Activated CD8-positive, alpha-beta memory T cell treated with anti-CD3 and anti-CD28 coated beads for 4 hours (primary cell): ENCODE results near the gene EPHA6.

Experiments
- DNase-seq, 2 donors: peaks; one replicate each; pipeline ENCODE4 v3.0.0-alpha.2; 2020; ENCODE audit warnings: low read depth in 2 of 2

Gene EPHA6

DNA sequence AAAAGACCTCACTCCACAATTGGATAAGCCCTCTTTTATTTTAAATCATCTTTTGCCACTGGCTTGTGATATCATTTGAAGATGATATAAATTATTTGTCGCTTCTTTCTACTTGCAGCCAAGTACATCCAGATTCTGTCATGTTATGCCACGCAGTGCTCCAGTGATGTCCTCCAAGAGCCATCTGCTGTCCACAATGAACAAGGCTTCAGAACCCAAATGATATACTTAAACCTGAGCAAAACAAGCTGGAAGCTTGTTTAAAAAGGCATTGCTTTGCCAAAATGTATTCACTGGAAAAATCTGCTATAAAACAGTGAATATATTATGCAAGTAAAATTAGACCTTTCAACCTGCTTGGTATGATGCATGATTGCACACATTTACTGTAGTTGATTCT, 891.4 kb downstream of the EPHA6 start:
- no peak for DNase-seq

DNA sequence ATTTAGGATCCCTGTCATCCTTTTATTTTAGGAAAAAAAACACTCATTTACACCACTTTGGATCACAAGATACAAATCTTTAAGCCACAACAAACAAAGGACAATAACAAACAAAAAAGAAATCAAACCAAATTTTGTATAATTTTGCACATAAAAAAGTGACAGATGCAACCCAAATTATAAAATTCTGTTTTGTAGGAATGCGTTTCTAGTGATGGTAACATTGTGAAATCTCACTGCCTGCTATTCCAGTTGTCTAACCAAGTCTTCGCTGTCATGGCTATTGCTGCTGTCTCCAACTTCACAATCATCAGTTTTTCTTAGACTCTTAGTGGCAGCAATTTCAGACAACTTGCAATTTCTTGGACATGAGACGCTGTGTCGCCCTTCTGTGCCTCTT, 891.8 kb downstream of the EPHA6 start:
- no peak for DNase-seq

DNA sequence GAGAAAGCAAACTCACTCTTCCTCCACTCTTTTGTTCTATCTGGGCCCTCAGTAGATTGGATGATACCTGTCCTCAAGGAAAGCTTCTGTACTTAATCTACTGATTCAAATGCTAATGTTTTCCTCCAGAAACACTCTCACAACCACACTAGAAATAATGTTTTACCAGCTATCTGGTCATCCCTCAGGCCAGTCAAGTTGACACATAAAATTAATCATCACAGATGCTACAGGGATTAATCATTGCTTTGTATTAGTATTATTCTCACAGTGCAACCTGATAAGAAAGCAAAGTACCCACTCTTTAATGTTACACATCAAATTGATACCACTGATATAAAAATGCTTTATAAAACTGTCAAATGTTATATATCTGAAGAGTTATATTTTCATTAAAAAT, 897.3 kb downstream of the EPHA6 start:
- DNase-seq = no peak

DNA sequence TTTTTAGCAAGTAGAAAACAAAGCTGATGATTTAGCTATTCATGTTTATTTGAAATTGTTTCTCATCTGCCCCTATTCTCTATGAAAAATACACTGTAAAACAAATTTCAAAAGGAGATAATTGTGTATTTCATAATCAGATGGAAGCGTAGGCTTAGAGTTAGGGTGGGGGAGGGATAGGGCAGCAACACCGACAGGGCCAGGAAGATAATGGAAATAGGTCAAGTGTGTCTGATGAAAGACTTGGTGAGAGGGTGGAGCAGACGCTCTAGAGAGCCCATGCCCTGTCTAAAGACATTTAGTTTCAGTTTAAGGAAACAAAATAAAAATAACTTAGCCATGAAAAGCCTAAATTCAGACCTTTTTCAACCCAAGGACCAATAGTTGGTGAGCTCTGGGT, 898.5 kb downstream of the EPHA6 start:
- no peak for DNase-seq

DNA sequence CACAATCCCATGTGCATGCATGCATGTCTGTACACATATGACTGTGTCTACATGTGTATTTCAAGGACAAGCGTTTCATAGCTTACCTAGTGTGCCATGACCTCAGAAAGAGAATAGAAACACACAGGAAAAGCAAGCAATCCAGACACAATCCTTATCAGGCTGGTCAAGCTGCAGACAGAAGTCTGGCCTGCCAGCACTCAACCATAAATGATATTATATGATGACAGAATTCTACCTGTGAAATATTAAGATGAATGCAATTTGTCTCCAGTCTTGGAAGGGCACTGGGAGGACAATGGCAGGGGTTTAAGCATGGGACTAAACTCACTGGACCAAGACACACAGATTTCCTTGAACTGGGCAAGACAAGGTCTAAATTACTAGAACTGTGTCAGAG, 899.2 kb downstream of the EPHA6 start:
- DNase-seq = no peak

DNA sequence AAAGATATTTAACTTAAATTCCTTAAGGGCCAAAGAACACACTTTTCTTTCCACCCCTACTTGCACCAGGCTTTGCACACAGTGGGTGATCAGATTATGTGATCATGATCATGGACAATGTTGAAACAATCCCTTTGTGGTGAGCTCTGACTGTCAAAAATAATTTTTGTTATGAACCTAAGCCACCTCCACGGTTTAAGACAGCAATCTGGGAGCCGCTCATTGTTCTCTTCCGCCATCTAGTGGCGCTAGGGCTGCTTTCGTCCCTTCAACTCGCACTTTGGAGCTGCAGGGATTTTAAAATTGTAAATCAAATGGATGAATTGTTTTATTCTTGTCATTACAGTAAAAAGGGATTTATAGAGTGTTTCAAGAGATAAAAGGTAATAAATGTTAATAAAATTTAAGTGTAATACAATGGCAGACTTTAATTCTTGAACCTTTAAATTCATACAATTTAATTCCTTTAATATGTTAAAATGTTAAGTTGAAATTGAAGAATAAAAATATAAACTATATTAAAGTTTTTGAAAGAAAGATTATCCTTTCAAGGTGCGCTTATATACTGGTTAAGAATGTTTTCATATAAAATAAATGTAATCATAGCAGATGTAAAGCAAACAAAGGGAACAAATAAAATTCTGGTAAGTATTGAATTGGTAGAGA, 904.9 kb downstream of the EPHA6 start:
- peak; percentile 14 to 17 for DNase-seq

DNA sequence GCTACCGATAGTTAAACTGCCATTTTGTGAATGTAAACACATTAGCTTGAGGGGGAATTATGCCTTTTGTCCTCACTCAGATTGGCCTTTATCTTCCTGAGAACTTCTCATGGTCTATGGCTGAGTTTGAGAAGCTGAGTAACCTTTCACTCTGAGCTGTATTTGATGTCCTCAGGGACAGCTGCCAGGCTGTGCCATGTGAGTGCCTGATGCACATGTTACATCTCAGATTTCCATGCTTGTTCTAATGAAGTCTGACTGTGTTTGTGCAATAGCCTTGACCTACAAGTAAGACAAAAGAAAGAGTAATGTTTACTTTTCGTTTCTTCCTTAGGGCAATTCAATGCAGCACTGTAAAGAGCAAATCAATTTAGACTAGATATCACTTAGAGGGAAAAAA, 906.0 kb downstream of the EPHA6 start:
- DNase-seq = no peak

DNA sequence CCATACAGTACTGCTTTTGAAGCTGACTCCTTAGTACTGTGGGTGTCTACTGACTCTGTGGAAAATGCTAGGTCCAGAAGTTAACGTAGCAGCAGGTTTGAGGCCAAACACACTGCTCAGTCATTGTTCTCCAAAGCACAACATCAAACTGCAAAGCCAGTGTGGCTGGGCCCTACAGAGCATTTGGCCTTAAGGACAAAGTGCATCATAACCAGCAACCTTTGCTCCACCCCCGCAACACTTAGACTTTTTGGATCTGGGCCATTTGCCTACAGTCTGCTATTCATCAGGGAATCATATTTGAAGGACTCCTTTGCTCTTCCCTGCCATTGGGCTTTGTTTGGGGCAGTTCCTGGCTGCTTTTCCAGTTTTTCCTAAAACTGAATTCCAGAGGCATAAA, 907.1 kb downstream of the EPHA6 start:
- DNase-seq = no peak

DNA sequence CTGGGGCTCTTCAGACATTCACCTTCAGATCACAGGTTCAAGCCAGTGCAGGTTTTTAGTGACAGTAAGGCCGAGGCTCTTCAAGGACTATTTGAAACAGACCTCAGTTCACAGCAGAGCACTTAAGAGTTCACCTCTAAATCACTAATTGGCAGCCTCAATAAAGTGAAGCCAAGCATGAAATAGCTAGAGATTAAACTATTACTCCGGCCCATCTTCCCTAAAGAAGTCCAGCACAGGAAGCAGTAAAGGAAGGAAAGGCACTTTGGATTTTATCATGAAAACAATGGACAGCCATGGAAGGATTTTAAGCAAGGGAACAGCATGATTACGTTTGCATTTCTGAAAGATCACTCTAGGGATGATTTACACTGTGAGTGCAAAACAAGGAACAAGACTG, 922.5 kb downstream of the EPHA6 start:
- DNase-seq = no peak

DNA sequence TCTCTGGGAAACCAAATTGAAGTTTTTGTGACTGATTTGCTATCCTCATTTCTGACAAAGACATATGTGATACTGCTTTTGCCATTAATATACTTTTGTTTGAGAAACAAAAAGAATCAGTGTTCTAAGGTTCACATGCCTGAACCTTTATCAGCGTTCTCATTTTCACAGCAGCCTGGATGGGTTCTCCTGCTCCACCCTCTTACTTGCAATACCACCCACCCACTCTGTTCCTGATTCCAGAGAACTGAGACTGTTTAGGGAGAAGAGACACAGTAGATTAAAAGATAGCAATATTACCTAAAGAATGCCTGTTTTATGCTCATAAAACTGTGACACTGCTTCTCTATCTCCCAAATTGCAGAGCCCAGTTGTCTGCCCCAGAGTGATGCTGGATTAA, 924.4 kb downstream of the EPHA6 start:
- DNase-seq = no peak

DNA sequence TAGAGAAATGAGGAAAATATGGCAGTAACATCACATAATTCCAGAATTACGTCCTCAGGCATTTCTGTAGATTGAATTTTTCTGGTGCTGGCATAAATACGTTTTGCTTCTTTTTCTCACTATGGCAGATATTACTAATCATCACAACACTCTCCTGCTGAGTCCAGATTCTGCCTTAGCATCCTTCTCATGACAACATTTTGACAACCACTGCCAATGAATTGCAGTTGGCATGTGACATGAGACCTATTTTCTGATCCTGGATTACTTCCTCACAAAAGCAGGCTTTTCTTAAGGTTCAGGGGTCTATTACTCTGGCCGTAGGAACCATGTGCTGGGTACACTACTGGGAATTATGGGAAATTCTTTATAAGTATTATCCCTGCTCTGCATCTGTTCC, 927.6 kb downstream of the EPHA6 start:
- no peak for DNase-seq

DNA sequence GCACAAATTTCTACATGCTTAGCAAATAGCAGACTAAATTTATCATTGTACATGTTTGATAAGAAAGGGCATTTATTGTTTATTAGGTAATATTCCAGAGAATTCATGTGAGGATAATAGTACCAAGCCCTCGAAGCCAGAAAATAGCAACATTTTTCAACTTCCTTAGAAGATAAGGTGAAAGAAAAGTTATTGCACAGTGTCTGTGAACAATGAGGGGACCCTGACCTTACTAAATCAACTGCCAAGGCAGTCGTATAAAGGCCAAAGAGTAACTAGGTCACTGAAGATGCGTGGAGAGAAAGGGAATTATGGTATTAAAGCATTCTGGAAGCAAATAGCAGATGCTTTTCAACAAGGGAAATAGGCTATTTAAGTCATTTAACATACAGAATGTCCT, 929.9 kb downstream of the EPHA6 start:
- DNase-seq = no peak

DNA sequence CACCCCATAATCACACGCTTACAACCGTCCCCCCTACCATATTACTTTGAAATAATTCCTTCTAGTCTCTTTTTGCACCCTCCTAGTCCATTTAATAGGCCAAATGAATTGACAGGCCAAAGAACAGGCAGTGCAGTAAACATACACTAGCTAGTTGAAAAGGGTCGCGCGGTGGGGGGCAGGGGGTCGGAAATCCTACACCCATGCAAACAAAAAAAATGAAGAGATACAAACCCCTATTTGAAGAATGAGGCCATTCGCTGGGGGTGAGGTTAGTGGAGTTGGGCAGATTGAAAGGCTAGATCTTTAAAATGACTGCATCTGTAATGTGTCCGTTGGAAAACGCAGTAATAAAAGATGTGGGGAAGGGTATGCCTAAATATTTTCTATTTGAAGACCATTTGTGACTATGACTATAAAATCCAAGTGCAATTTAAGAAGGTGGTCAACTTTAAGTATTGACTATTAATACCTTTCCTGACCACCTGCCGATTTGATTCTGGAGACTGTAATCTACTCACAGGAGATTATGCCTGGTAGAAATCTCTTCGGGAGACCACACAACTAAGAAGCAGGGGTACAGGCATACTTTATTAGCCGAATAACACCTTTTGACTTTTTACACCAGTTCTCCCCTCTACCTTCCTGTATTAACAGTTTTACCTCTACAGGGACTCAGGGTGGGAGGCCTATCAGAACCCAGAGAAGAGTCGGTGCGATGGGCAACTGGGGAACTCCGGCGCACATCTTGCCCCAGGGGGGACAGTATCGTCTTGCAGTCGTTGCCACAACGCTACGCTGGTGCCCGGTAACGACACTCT, 949.4 kb downstream of the EPHA6 start:
- DNase-seq = no peak

DNA sequence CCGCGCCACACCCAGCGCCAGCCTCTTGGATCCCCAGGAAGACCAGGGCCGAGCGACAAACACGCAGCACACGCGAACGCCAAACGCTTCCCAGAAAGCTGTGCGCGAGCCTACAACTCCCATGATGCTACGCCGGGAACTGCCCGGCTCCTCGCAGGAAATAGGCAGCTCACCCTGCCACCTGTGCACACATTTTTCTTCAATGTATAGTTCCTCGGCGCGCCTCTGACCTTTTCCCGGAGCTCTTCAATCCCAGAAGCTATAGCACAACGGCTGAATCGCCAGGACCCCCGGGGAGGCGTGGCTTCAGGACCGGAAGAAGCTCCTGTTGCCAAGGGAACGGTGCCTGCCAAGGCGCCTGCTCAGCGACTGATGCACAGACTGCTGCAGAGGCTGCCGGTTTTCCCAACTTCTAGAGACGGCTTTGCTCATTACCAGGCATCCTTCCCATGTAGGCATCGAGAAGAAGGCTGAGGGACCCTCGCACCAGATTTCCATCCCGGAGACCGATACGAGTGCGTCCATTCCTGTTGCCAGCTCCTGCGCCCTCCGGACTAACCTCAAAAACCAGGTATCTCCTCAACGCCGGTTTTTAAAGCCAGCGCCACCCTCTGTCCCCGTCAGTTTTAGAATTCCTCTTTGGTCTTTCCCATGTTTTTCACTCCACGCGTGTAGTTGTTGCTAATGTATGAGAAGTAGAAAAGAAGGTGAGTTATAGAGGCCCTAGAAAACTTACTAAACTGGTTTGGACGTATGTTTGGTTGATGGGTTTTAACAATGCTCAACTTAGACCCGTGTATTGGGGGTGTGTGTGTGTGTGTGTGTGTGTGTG, 950.2 kb downstream of the EPHA6 start, which contains the start of gene ARL6:
Gene ARL6 (plus strand): TSS at position 352 of the 832 bp plus-strand sequence. CDS start 3,350 bp downstream, outside the sequence.
- DNase-seq = peak; percentile 33 to 59

DNA sequence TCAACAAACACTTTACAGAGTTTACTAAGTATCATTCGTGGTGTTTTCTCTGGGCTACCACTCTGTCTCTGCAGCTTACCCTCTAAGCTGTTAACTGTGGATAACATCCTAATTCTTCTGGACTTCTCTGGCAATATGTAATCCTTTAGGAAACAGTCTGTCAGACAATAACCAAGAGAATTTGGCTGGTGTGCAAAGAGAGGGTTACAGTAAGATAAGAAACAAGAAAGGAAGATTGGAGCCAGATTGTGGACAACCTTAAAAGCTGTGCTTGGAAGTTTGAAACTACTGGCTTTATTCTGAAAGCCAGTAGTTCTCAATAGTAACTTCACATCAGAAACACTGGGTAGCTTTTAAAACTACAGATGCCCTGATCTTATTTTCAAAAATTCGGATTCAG, 950.9 kb downstream of the EPHA6 start:
- no peak for DNase-seq

DNA sequence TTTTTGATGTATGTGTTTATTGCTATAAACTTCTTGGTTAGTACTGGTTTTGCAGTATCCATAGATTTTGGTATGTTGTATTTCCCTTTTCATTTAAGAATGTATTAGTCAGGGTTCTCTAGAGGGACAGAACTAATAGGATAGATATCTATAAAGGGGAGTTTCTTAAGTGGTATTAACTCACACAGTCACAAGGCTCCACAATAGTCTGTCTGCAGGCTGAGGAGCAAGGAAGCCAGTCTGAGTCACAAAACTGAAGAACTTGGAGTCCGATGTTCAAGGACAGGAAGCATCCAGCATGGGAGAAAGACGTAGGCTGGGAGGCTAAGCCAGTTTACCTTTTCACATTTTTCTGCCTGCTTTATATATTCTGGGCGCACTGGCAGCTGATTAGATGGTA, 958.5 kb downstream of the EPHA6 start:
- no peak for DNase-seq

DNA sequence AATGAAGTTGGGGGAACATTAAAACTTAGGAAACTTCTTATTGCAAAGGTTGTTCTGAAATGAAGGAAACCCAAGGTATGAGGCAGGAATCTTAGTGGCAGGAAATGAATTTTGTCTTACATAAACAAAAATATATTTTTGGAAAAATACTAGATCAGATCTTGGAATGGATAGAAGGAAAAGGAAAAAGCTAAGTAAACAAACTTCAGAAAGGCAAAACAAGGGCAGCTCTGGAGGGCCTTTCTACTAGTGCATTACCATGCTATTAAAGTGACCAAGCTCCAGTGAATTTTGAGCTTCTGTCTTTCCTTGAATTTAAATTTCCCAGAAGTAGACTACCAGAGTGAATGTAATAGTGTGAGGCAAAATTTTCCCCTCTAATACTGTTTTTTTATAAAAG, 963.8 kb downstream of the EPHA6 start:
- DNase-seq = no peak

DNA sequence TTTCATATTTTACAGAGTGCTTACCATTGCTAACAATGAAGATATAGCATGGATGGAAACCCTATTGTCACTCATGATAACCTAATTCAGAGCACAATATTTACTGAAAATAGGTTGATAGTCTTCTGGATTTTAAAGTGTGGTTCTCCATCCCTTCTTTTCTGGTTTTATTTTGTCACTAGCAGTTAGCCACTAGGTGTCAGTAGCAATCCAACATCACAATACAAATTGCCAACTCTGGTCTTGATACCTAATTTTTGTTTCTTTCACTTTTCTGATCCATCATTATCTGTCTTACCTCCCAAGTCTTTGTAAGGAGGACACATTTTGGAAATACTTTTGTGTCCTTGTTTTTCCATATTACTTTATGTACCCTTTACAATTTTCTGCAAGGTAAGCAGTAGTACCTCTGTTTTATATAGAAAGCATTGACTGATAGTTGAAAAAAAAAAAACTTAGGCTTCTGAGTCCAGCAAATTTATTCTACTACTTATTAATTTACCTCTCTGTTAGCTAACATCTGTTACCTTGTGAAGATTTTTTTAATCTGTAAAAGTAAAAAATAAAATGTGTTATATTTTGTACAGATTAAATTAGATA, 979.1 kb downstream of the EPHA6 start:
- no peak for DNase-seq

DNA sequence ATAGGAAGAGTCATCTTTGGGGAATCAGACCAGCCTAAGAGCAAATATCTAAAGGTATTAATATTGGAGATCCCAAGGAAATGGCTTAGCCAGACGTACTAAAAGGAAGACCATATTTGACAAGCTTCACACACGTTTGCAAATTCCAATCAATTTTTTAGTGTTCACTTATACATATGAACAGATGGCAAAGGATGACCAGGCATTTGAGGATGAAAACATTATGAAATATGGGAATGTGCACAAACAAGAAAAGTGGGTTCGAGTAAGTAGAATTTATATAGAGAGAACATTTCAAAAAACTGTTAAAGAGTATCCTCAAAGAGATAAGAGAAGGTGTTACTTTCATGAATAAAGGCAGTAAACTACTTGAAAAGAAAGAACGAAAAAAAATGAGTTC, 981.6 kb downstream of the EPHA6 start:
- DNase-seq = no peak
